Measurements from ENCODE around the gene SCUBE3.

SCUBE3 gene

GRCh38 chr6:35283361-35283760 lies 69.6 kb downstream of the SCUBE3 start:
- no peak for DNase-seq (ENCODE audit: low read depth)
- no peak for TF ChIP-seq CTCF (IDR thresholded peaks at IDR 0.05; ENCODE audit: low read length, missing control alignments)
- H3K4me3 ChIP-seq (replicated peaks; ENCODE audit: low read depth, low read length), result no peak overlapping the region

- DNase-seq (ENCODE audit: low read depth), result no peak
- no peak overlapping the region for H3K4me3 ChIP-seq (replicated peaks; ENCODE audit: low read depth, low read length)
- no peak for TF ChIP-seq CTCF (IDR thresholded peaks at IDR 0.05; ENCODE audit: low read length, missing control alignments)
Observed at GRCh38 chr6:35287671-35288396, 74.1 kb downstream of the SCUBE3 start.

GRCh38 chr6:35288834-35289233 lies 75.1 kb downstream of the SCUBE3 start:
- no peak for TF ChIP-seq CTCF (IDR thresholded peaks at IDR 0.05; ENCODE audit: low read length, missing control alignments)
- DNase-seq (ENCODE audit: low read depth), result no peak
- H3K4me3 ChIP-seq (replicated peaks; ENCODE audit: low read depth, low read length), result no peak overlapping the region

- no peak for TF ChIP-seq CTCF (IDR thresholded peaks at IDR 0.05; ENCODE audit: low read length, missing control alignments)
- DNase-seq (ENCODE audit: low read depth), result no peak
- H3K4me3 ChIP-seq (replicated peaks; ENCODE audit: low read depth, low read length), result no peak overlapping the region
Observed at GRCh38 chr6:35291491-35291890, 77.7 kb downstream of the SCUBE3 start.

DNA sequence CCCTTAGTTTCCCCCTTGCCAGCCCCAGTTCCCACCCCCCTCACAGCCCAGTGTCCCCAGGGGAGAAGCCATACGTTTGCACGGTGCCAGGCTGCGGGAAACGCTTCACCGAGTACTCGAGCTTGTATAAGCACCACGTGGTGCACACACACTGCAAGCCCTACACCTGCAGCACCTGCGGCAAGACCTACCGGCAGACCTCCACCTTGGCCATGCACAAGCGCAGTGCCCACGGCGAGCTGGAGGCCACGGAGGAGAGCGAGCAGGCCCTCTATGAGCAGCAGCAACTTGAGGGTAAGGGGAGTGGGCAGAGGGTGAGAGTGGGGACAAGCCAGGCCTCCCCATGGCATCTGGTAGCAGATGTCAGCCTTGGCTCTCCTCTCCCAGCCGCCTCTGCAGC lies 78.7 kb downstream of the SCUBE3 start:
- H3K4me3 ChIP-seq (replicated peaks; ENCODE audit: low read depth, low read length), result no peak overlapping the region
- DNase-seq (ENCODE audit: low read depth), result no peak
- no peak for TF ChIP-seq CTCF (IDR thresholded peaks at IDR 0.05; ENCODE audit: low read length, missing control alignments)

DNA sequence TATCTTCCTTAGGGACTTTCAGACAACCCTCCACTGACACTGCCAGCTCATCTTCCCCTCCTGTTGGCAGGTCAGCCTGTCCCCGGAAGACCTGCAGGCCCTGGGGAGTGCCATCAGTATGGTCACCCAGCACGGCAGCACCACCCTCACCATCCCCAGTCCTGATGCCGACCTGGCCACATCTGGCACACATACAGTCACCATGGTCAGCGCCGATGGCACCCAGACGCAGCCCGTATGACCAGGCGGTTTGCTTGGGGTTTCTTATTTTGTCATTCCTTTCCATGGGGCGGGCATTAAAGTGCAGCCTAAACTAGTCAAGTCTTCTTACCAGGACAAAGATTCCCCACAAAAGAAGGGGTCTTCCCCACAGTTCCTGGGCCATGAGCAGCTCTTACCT lies 79.9 kb downstream of the SCUBE3 start:
- TF ChIP-seq CTCF (IDR thresholded peaks at IDR 0.05; ENCODE audit: low read length, missing control alignments), result no peak
- DNase-seq (ENCODE audit: low read depth), result no peak
- no peak overlapping the region for H3K4me3 ChIP-seq (replicated peaks; ENCODE audit: low read depth, low read length)

GRCh38 chr6:35294308-35294945 lies 80.7 kb downstream of the SCUBE3 start:
- H3K4me3 ChIP-seq (replicated peaks; ENCODE audit: low read depth, low read length), result no peak overlapping the region
- TF ChIP-seq CTCF (IDR thresholded peaks at IDR 0.05; ENCODE audit: low read length, missing control alignments), result peak; percentile 76
- DNase-seq (ENCODE audit: low read depth), result peak; percentile 52

Data from fibroblast of pulmonary artery (primary cell).